GM15510 (cell line): Measurements from ENCODE around the gene ATF5.

ENCODE experiments used
- POLR2A ChIP-seq: IDR thresholded peaks from 3 replicates; pipeline ENCODE4 v1.6.1; 2011; ENCODE audit warnings: borderline replicate concordance; ENCODE audit not compliant: insufficient read length; ENCODE audit errors: extremely low read depth

Gene ATF5

DNA sequence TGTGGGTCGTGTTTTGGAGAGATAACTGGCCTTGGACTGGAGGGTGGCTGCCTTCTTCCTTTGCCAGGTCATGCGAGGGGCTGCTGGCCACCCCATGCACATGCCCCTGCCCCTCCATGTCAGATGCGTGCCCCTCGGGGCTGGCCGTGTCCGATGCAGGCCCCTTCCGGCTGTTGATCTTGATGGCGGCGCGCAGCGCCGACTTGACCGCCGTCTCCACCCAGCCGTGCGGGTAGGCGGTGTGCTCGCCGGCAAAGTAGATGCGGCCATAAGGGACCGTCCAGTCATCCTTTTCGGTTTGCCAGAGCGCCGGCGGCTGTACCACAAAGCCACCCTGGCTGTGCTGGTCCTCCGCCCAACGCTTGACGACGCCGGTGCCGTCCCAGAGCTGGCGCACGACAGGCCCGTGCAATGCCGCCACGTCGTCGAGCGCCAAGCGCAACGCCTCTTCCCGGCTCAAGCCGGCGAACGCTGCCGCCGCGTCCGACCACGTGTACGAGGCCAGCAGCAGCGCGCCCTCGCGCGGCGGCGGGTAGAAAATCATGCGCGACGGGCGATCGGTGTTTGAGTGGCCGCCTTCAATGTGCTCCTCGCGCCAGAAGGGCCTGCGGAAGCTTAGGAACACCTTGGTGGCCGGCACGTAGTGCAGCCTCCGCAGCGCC is 39.2 kb upstream of the ATF5 start:
- no peak for TF ChIP-seq POLR2A

- TF ChIP-seq POLR2A, result peak; percentile 52
Measured at GRCh38 chr19:49890349-49891311, 38.4 kb upstream of the ATF5 start.

DNA sequence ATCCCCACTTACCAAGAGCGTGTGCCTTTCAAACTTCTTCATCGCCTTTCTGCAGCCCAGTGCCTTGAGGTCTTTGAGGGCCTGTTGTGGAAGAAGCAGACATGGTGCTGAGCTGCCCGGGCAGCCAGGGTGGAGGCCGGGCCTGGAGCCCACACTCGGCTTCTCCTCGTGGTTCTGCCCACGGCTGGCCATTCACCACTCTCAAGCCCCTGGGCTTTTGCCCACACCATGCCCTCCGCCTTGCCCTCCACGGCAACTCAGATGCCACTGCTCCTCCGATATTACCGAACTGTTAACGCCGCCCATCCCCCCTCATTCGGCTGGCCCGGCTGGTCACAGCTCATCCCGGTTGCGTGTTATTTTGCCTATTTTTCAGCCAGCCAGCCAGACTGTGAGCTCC is 37.6 kb upstream of the ATF5 start:
- no peak for TF ChIP-seq POLR2A

GRCh38 chr19:49892716-49893115 is 36.3 kb upstream of the ATF5 start:
- no peak for TF ChIP-seq POLR2A

DNA sequence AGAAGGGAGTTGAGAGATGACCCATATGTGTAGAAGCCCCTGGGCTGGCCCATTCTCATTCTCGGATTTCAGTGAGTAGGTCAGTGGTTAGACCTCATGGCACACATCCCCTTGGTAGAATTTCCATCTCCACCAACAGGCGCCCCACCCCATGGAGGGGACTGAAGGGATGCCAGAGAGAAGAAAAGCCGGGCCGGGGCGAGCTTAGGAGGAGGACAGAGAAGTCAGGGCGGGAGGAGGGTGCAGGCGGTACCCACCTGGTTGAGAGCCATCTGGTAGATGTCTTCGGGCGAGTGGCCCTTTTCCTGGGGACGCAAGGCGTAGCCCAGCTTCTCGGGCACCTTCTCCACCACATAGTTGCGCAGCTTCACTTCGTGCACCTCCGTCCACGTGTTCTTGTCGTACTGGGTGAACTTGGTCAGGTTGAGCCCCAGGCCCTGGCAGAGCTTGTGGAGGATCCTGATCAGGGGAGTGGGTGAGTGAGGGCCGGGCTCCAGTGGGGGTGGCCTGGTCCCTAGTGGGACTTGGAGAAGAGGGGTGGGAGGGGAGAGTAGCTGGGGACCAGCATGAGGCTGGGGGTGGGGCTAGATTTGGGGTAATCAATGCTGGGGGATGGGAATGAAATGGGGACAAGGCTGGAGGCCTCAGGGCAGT is 34.9 kb upstream of the ATF5 start:
- no peak for TF ChIP-seq POLR2A

- TF ChIP-seq POLR2A, result peak; percentile 29
Measured at GRCh38 chr19:49894879-49895565, 34.0 kb upstream of the ATF5 start.

DNA sequence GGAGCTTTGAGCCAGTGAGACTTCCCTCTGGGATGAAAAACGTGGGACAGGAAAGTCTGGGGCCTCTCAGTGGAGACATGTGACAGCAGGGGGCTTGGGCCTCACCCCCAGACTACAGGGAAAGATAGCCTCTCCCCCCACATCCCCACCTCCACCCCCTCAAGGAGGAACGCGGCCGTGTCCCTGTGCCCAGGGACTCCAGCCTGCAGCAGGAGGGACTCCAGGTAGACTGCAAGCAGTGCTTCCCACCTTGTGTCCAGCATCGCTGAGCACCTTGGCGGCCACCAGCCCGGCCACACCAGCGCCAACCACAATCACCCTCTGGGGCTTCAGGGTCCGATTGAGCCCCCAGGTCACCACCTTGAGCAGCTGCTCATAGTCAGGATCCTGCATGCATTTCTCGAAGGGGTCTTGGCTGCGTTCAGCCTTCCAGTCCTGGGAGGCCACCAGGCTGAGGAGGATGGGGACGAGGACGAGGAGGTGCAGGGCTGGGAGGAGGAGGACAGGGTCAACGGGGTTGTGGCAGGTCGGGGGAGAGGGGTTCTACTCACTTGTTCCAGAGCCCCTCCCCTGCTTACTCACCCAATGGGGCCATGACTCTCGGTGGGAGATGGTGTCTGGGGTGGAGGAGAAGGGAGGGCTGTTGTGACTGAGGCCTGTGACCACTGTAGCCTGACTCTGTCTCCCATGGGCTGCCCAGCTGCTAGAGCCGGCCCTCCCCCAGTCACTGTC is 33.3 kb upstream of the ATF5 start:
- peak; percentile 6 for TF ChIP-seq POLR2A

GRCh38 chr19:49896863-49897621 is 32.0 kb upstream of the ATF5 start, which contains the start of gene IL4I1:
Gene IL4I1, minus strand, starts transcription at chr19:49896887. Its CDS starts 727 bp downstream, at chr19:49896160.
- TF ChIP-seq POLR2A, result no peak

GRCh38 chr19:49904136-49904535 is 24.9 kb upstream of the ATF5 start:
- no peak for TF ChIP-seq POLR2A

DNA sequence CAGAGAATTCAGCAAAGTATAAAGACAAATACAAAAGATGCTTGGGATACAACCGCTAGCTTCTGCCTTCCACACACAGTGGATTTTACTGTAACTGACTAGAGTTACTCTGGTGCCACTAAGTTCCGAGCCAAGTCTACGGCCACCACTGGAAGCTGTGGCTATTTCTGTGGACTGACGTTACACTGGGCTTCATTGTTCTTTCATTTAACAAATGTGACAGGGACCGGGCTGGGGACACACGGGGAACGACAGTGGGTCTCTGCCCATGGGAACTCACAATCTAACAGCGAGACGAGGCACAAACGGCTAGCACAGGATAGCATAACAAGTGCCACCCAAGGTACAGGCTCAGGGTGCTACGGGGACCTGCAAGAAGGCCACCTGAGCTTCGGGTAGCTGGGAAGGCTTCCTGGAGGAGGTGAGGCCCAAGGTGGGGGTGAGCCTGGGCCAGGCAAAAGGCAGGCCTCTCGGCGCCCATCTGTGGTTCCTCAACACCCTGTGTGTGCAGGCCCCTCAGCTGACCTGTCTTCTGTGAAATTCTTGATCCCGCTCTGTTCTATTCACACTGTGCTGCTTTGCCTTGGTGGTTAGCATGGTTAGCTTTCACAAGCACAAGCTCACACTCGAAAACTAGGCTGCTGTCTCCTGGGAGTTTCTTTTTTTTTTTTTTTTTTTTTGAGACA is 22.0 kb upstream of the ATF5 start:
- peak; percentile 17 for TF ChIP-seq POLR2A

- peak; percentile 15 for TF ChIP-seq POLR2A
Measured at GRCh38 chr19:49907745-49908446, 21.1 kb upstream of the ATF5 start.

GRCh38 chr19:49908480-49909420 is 20.3 kb upstream of the ATF5 start:
- no peak for TF ChIP-seq POLR2A

- TF ChIP-seq POLR2A, result no peak
Measured at GRCh38 chr19:49910179-49910578, 18.8 kb upstream of the ATF5 start.
